ENCODE results near the gene CORO2B. TPM values are rescaled to one million over a fixed set of nuclear protein-coding genes. Genes with fewer than 3 reads are reported as not detected.
"Not testable (repeated sequence)": the region's sequence is repeated elsewhere in the genome, so short reads cannot be mapped to it uniquely, and the experiment has no call there.

Gene CORO2B
- total and polyA plus RNA-seq, 2 experiments from 2014 or later: 2.9 to 3.0 TPM

DNA sequence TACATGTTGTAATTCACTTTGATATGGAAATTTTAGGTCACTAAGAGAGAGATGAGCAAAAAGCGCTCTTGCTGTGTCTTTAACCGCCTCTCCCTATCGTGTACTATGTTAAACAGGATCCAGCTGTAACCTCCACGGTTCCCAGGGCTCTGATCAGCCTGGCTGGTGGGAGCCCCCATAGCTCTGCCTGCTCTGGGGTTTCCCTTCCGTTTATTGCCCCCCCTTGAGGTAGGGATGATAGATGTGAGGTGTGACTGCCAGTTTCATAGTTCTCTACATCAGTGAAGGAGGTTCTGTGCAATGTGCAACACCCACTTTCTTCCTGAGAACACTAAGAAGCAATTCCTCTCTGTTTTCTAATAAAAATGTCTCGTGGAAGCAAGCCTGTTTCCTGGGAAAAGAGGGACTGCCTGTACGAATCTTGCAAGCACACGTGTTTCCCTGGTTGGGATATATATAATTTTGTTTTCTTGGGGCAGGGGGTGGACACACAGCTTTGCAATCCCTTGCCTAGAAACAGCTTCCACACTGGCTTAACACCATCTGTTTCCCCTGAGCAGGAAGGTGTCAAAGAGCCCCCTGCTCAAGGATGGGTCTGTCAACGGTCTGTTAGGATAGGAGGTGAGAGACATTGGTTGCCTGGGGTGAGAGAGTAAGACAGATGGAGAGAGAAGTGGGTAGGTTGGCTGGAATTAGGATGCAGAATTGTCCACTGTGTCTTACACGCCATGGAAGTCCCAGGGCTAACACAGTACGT, 23.8 kb downstream of the CORO2B start:
- no peaks in the 10 kb centered on the region for H3K27me3 ChIP-seq
- TF ChIP-seq, protein P1, sequence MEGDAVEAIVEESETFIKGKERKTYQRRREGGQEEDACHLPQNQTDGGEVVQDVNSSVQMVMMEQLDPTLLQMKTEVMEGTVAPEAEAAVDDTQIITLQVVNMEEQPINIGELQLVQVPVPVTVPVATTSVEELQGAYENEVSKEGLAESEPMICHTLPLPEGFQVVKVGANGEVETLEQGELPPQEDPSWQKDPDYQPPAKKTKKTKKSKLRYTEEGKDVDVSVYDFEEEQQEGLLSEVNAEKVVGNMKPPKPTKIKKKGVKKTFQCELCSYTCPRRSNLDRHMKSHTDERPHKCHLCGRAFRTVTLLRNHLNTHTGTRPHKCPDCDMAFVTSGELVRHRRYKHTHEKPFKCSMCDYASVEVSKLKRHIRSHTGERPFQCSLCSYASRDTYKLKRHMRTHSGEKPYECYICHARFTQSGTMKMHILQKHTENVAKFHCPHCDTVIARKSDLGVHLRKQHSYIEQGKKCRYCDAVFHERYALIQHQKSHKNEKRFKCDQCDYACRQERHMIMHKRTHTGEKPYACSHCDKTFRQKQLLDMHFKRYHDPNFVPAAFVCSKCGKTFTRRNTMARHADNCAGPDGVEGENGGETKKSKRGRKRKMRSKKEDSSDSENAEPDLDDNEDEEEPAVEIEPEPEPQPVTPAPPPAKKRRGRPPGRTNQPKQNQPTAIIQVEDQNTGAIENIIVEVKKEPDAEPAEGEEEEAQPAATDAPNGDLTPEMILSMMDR (IDR thresholded peaks at IDR 0.05; ENCODE audit: low read depth, low read length): no peak
- no peak overlapping the region for H3K4me3 ChIP-seq
- H3K36me3 ChIP-seq: no peaks in the 10 kb centered on the region
- no peak overlapping the region for H3K27ac ChIP-seq
- DNase-seq (ENCODE audit: low read depth in 1 of 2, low spot score in 1 of 2): no peak
- peaks cover 19% of the 10 kb centered on the region for H3K4me1 ChIP-seq (ENCODE audit: low read depth)
- H3K9me3 ChIP-seq (ENCODE audit: low read depth): no peaks in the 10 kb centered on the region

GRCh38 chr15:68603216-68603595, 24.4 kb downstream of the CORO2B start:
- Histone ChIP-seq H3K4me1 (ENCODE audit: low read depth) (peaks cover 24% of the 10 kb centered on the region), H3K9me3 (ENCODE audit: low read depth) (no peaks in the 10 kb centered on the region), H3K27me3 (no peaks in the 10 kb centered on the region), H3K4me3 (no peak overlapping the region), H3K36me3 (no peaks in the 10 kb centered on the region), H3K27ac (no peak overlapping the region)
- DNase-seq (ENCODE audit: low read depth in 1 of 2, low spot score in 1 of 2): no peak
- TF ChIP-seq, protein P1 (IDR thresholded peaks at IDR 0.05; ENCODE audit: low read depth, low read length): no peak

- peak; percentile 61 to 79 for DNase-seq (ENCODE audit: low read depth in 1 of 2, low spot score in 1 of 2)
- TF ChIP-seq, protein P1 (IDR thresholded peaks at IDR 0.05; ENCODE audit: low read depth, low read length): no peak
- Histone ChIP-seq H3K4me1 (ENCODE audit: low read depth) (peaks cover 26% of the 10 kb centered on the region), H3K9me3 (ENCODE audit: low read depth) (no peaks in the 10 kb centered on the region), H3K36me3 (no peaks in the 10 kb centered on the region), H3K4me3 (no peak overlapping the region), H3K27ac (no peak overlapping the region), H3K27me3 (no peaks in the 10 kb centered on the region)
Observed at GRCh38 chr15:68603951-68604350, 25.2 kb downstream of the CORO2B start.

GRCh38 chr15:68604840-68605478, 26.2 kb downstream of the CORO2B start:
- not testable (repeated sequence) for H3K36me3 ChIP-seq; H3K27me3 ChIP-seq; H3K27ac ChIP-seq; H3K9me3 ChIP-seq (ENCODE audit: low read depth); H3K4me3 ChIP-seq
- peaks cover 17% of the 10 kb centered on the region for H3K4me1 ChIP-seq (ENCODE audit: low read depth)
- peak in 1 of 2 donors; percentile 77 for DNase-seq (ENCODE audit: low read depth in 1 of 2, low spot score in 1 of 2)

GRCh38 chr15:68606375-68606774, 27.6 kb downstream of the CORO2B start:
- Histone ChIP-seq H3K27ac (no peak overlapping the region), H3K27me3 (no peaks in the 10 kb centered on the region), H3K36me3 (no peaks in the 10 kb centered on the region), H3K4me1 (ENCODE audit: low read depth) (peaks cover 14% of the 10 kb centered on the region), H3K4me3 (no peak overlapping the region), H3K9me3 (ENCODE audit: low read depth) (no peaks in the 10 kb centered on the region)
- TF ChIP-seq, protein P1 (IDR thresholded peaks at IDR 0.05; ENCODE audit: low read depth, low read length): no peak
- no peak for DNase-seq (ENCODE audit: low read depth in 1 of 2, low spot score in 1 of 2)

DNA sequence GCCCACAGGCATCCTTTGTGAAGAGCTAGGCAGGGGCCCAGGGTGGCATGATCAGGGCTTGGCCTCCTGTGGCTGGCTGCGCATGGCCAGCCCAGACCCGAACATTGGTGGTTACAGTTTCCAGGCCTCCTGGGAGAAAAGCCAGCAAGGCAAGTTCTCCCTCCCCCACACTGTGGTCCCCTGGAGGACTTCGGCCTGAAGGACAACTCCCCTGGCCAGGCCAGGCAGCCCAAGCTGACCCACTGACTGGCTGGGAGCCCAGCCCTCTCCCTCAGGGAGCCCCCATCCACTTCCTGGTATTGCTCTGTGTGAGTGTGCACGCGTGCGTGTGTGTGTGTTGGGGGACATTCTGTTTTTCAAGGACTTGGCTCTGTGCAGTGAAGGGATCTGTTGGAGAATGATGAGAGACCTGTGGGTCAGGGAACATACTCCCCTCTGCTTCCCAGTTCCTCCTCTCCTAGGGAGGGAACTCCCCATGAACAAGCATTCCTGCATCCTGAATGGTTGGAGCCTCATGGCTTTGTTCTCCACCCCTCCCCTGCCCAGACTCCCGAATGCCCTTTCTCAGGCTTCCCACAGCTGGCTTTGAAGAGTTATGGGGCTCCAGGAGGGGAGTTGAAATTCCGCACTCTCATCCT, 29.5 kb downstream of the CORO2B start:
- TF ChIP-seq, protein P1 (IDR thresholded peaks at IDR 0.05; ENCODE audit: low read depth, low read length): no peak
- peak; percentile 18 to 94 for DNase-seq (ENCODE audit: low read depth in 1 of 2, low spot score in 1 of 2)
- Histone ChIP-seq H3K36me3 (no peaks in the 10 kb centered on the region), H3K27me3 (no peaks in the 10 kb centered on the region), H3K9me3 (ENCODE audit: low read depth) (no peaks in the 10 kb centered on the region), H3K4me3 (no peak overlapping the region), H3K4me1 (ENCODE audit: low read depth) (peaks cover 14% of the 10 kb centered on the region), H3K27ac (no peak overlapping the region)

Measured in cardiac muscle cell (in vitro differentiated cells and primary cell).